ENCODE results near the gene SAXO2. TPM values are rescaled to one million over a fixed set of nuclear protein-coding genes. Genes with fewer than 3 reads are reported as not detected.
"Not testable (repeated sequence)": the region's sequence is repeated elsewhere in the genome, so short reads cannot be mapped to it uniquely, and the experiment has no call there.

The SAXO2 gene
- total RNA-seq, 4 donors from 2014 or later, result 2.0 to 2.2 TPM; not detected in 2

GRCh38 chr15:82286475-82286874 is 23.9 kb downstream of the SAXO2 start:
- H3K27me3 ChIP-seq; DNase-seq; H3K36me3 ChIP-seq; H3K27ac ChIP-seq; intact Hi-C loops (cut with DNase I; ENCODE audit: low total_unique reads); H3K9me3 ChIP-seq; H3K4me1 ChIP-seq; in situ Hi-C loops (cut with MboI; ENCODE audit: low sequenced_read_pairs in 4 of 4); ATAC-seq; H3K4me3 ChIP-seq: not testable (repeated sequence)

- in situ Hi-C loops (cut with MboI; ENCODE audit: low sequenced_read_pairs in 4 of 4); H3K27ac ChIP-seq; H3K4me3 ChIP-seq; intact Hi-C loops (cut with DNase I; ENCODE audit: low total_unique reads); H3K4me1 ChIP-seq; DNase-seq; ATAC-seq; H3K36me3 ChIP-seq; H3K27me3 ChIP-seq; H3K9me3 ChIP-seq: not testable (repeated sequence)
Observed at GRCh38 chr15:82288202-82288601, 25.6 kb downstream of the SAXO2 start.

DNA sequence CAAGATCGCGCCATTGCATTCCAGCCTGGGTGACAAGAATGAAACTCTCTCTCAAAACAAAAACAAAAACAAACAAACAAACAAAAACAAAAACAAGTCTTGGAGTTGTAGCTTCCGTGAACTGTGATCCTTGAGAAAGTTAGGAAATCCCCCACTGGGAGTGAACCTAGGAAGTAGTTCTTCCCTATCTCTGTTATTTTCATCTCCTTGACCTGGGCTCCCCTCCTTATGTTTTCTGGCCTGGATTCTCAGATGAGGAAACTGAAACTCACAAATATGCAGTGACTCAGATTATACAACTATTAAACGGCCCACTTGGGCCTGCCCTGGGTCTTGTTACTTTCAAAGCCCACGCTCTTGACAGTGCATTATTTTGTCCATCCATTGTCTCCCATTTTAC is 29.7 kb downstream of the SAXO2 start:
- DNase-seq (no peak), ATAC-seq (no peak)
- Histone ChIP-seq H3K9me3 (no peaks in the 10 kb centered on the region), H3K4me3 (no peak overlapping the region), H3K27me3 (no peaks in the 10 kb centered on the region), H3K27ac (no peak overlapping the region), H3K36me3 (no peaks in the 10 kb centered on the region), H3K4me1 (no peaks in the 10 kb centered on the region)
- intact Hi-C loops (cut with DNase I; ENCODE audit: low total_unique reads), result no loop called here
- in situ Hi-C loops (cut with MboI; ENCODE audit: low sequenced_read_pairs in 4 of 4), result no loop called here
- TF ChIP-seq, protein P1, sequence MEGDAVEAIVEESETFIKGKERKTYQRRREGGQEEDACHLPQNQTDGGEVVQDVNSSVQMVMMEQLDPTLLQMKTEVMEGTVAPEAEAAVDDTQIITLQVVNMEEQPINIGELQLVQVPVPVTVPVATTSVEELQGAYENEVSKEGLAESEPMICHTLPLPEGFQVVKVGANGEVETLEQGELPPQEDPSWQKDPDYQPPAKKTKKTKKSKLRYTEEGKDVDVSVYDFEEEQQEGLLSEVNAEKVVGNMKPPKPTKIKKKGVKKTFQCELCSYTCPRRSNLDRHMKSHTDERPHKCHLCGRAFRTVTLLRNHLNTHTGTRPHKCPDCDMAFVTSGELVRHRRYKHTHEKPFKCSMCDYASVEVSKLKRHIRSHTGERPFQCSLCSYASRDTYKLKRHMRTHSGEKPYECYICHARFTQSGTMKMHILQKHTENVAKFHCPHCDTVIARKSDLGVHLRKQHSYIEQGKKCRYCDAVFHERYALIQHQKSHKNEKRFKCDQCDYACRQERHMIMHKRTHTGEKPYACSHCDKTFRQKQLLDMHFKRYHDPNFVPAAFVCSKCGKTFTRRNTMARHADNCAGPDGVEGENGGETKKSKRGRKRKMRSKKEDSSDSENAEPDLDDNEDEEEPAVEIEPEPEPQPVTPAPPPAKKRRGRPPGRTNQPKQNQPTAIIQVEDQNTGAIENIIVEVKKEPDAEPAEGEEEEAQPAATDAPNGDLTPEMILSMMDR (IDR thresholded peaks at IDR 0.05 in 4 of 5, conservative IDR thresholded peaks at IDR 0.05 in 1 of 5), result no peak
- no peak for TF ChIP-seq POLR2A (IDR thresholded peaks at IDR 0.05)

DNA sequence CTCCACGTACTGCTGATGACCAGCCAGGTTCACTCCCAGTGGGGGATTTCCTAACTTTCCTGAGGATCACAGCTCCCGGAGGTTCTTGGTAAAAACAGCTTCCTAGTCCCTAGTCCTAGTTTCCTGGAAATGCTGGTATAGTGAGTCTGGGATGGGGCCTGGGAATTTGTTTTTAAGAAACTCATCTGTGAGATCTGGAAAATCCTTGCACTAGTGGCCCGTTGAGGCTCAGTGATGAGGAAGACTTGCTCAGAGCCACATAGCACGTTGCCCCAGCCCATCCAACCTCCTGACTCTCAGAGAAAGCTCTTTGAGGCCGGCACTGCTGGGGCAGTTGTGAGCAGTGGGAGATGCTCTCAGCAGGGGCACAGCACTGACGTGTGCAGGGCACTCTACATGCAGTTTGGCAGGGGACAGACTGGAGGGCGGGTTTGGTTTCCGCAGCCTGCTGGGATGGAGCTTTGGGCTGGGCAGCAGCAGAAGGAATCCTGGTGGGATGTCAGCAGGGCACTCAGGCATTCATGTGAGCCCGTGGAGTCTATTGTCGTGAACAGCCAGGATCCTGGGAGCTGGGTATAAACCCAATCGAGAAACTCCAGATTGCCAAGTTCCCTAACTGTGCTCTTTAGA is 31.6 kb downstream of the SAXO2 start:
- Histone ChIP-seq H3K4me1 (no peaks in the 10 kb centered on the region), H3K27ac (no peak overlapping the region), H3K36me3 (no peaks in the 10 kb centered on the region), H3K27me3 (peaks cover 0 to 3% (median 0%) of the 10 kb centered on the region in 3 donors), H3K4me3 (no peak overlapping the region), H3K9me3 (no peaks in the 10 kb centered on the region)
- no peak for DNase-seq
- in situ Hi-C loops (cut with MboI; ENCODE audit: low sequenced_read_pairs in 4 of 4) (no loop called here), intact Hi-C loops (cut with DNase I; ENCODE audit: low total_unique reads) (no loop called here)
- TF ChIP-seq POLR2A (IDR thresholded peaks at IDR 0.05), result no peak
- TF ChIP-seq, protein P1 (IDR thresholded peaks at IDR 0.05 in 4 of 5, conservative IDR thresholded peaks at IDR 0.05 in 1 of 5), result no peak
- no peak for ATAC-seq

DNA sequence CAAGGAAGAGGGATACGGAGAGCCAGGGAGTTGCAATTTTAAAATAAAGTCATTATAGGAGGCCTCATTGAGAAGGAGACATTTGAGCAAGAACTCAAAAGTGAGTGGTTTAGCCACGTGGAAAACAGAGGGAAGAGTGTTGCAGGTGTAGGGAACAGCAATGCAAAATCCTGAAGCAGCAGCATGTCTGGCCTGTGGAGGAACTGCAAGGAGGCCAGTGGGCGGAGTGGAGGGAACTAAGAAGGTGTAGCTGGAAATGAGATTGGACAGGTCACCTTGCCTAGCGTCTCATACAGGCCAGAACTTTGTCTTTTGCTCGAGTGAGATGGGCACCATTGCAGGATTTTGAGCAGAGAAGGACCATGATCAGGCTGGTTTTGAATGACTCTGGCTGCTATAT is 34.9 kb downstream of the SAXO2 start:
- DNase-seq (no peak), ATAC-seq (no peak)
- H3K27me3 ChIP-seq, result peaks cover 0 to 3% (median 0%) of the 10 kb centered on the region in 3 donors
- H3K9me3 ChIP-seq, result no peaks in the 10 kb centered on the region
- in situ Hi-C loops (cut with MboI; ENCODE audit: low sequenced_read_pairs in 4 of 4) (no loop called here), intact Hi-C loops (cut with DNase I; ENCODE audit: low total_unique reads) (no loop called here)
- no peak for TF ChIP-seq POLR2A (IDR thresholded peaks at IDR 0.05)
- TF ChIP-seq, protein P1 (IDR thresholded peaks at IDR 0.05 in 4 of 5, conservative IDR thresholded peaks at IDR 0.05 in 1 of 5), result no peak
- peaks cover 0 to 5% of the 10 kb centered on the region in 2 donors for H3K4me1 ChIP-seq
- H3K27ac ChIP-seq, result no peak overlapping the region
- no peak overlapping the region for H3K4me3 ChIP-seq
- H3K36me3 ChIP-seq, result no peaks in the 10 kb centered on the region

DNA sequence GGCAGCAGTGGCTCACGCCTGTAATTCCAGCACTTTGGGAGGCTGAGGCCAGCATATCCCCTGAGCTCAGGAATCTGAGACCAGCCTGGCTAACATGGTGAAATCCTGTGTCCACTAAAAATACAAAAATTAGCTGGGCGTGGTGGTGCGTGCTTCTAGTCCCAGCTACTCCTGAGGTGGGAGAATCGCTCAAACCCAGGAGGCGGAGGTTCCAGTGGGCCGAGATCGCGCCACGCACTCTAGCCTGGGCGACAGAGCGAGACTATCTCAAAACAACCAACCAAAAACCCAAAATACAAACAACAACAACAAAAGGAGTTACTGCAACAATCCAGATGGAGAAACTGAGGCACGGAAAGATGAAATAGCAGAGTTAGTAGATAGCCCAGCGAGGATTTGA is 35.4 kb downstream of the SAXO2 start:
- Histone ChIP-seq H3K4me1 (peaks cover 0 to 5% of the 10 kb centered on the region in 2 donors), H3K27ac (no peak overlapping the region), H3K36me3 (no peaks in the 10 kb centered on the region), H3K4me3 (no peak overlapping the region), H3K9me3 (no peaks in the 10 kb centered on the region), H3K27me3 (peaks cover 0 to 3% (median 0%) of the 10 kb centered on the region in 3 donors)
- ATAC-seq (no peak), DNase-seq (no peak)
- intact Hi-C loops (cut with DNase I; ENCODE audit: low total_unique reads), result no loop called here
- in situ Hi-C loops (cut with MboI; ENCODE audit: low sequenced_read_pairs in 4 of 4), result no loop called here
- TF ChIP-seq, protein P1 (IDR thresholded peaks at IDR 0.05 in 4 of 5, conservative IDR thresholded peaks at IDR 0.05 in 1 of 5), result no peak
- no peak for TF ChIP-seq POLR2A (IDR thresholded peaks at IDR 0.05)
